ENCODE results near the gene COX5B. TPM values are rescaled to one million over a fixed set of nuclear protein-coding genes. Genes with fewer than 3 reads are reported as not detected.

Gene COX5B
- total RNA-seq, 2 experiments from 2014 or later, result 171 to 237 TPM

DNA sequence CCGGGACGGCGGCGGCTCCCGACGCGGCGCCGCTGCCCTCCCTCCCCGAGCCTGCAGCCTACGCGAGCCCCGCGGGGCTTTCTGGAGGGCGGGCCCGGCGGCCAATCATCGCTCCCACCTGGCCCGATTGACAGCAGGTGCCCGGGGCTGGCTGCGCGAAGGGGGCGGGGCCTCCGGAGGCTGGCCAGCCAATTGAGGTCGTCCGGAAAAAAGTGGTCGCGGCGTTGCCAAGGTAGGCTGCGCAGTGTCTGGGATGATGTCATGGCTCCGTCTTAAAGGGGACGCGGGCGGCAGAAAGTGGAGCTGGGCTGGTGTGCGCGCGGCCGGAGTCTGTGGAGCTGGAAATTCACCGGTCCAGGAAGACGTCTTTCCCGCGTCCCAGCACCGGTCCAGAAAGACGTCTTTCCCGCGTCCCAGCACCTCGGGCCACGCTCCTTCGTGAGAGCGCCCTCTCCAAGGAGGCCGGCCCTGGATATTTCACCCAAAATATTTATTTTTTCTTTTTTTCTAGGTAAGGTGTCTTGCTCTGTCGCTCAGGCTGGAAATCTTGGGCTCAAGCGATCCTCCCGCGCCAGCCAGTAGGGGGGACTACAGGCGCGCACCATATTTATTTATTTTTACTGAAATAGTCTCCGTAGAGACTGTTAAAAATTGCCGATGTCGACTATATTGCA is 18.2 kb downstream of the COX5B start, which contains the start of gene ACTR1B:
ACTR1B (minus strand) TSS at position 83 of the 674 bp plus-strand sequence. CDS start 154 bp downstream, outside the sequence.
- no TSS peak for BruUV-seq (replicated peaks)
- POLR2A ChIA-PET, result interaction anchor here (0.9 to 4.1 kb wide), 7 partner anchors 9 to 266 kb away, joined by 3 to 44 read pairs (median 3); partner anchors contain the start of genes ANKRD36B and COX5B

DNA sequence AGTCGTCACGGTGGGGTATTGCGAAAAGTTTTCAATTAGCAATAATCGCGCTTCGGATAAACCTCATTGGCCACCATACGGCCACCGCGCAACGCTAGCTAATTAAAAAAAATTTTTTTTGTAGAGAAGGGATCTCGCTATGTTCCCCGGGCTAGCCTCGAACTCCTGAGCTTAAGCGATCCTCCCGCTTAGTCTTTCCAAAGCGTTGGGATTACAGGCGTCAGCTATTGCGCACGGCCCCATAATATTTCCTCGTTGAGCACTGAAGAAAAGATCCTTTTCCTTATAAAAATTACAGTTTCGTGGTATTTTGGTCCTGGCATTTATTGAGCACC is 18.7 kb downstream of the COX5B start:
- no peak for TF ChIP-seq EZH2phosphoT487 (IDR thresholded peaks at IDR 0.05; ENCODE audit: borderline replicate concordance, low read depth, low read length)
- TF ChIP-seq, protein P1, sequence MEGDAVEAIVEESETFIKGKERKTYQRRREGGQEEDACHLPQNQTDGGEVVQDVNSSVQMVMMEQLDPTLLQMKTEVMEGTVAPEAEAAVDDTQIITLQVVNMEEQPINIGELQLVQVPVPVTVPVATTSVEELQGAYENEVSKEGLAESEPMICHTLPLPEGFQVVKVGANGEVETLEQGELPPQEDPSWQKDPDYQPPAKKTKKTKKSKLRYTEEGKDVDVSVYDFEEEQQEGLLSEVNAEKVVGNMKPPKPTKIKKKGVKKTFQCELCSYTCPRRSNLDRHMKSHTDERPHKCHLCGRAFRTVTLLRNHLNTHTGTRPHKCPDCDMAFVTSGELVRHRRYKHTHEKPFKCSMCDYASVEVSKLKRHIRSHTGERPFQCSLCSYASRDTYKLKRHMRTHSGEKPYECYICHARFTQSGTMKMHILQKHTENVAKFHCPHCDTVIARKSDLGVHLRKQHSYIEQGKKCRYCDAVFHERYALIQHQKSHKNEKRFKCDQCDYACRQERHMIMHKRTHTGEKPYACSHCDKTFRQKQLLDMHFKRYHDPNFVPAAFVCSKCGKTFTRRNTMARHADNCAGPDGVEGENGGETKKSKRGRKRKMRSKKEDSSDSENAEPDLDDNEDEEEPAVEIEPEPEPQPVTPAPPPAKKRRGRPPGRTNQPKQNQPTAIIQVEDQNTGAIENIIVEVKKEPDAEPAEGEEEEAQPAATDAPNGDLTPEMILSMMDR (conservative IDR thresholded peaks at IDR 0.05; ENCODE audit: low read length), result no peak; the same call in 1 of the 2 replicates
- CTCF ChIA-PET (ENCODE audit: unreplicated experiment), result interaction anchor here (0.7 to 1.5 kb wide), 2 partner anchors 19 to 34 kb away, joined by 3 to 4 read pairs; partner anchors contain the start of gene COX5B
- Histone ChIP-seq H3K4me2 (ENCODE audit: low read length) (peak overlapping the region; percentile 68), H3K9me2 (ENCODE audit: insufficient read depth, low read length) (no peaks in the 10 kb centered on the region), H2AFZ (ENCODE audit: low read length) (peak overlapping the region; percentile 89), H3K79me2 (ENCODE audit: insufficient read depth, low read depth, low read length) (peaks cover 21% of the 10 kb centered on the region; the same call in 1 of the 2 replicates), H3K36me3 (ENCODE audit: insufficient read depth, low read length) (peaks cover 10% of the 10 kb centered on the region; the same call in 1 of the 2 replicates), H3K4me3 (ENCODE audit: low read depth, low read length, poor library complexity, severe bottlenecking) (peak overlapping the region; percentile 90), H4K20me1 (ENCODE audit: insufficient read depth, low read length) (no peaks in the 10 kb centered on the region), H3K4me1 (ENCODE audit: insufficient read depth, low read length, poor library complexity, severe bottlenecking) (peaks cover 20% of the 10 kb centered on the region), H3K27ac (ENCODE audit: low read depth, low read length, poor library complexity, severe bottlenecking) (peak overlapping the region; percentile 69), H3K9me3 (ENCODE audit: low read length) (no peaks in the 10 kb centered on the region)
- POLR2A ChIA-PET, result interaction anchor here (0.9 to 4.1 kb wide), 7 partner anchors 8 to 266 kb away, joined by 3 to 44 read pairs (median 3); partner anchors contain the start of genes ANKRD36B and COX5B
- intact Hi-C loops (cut with micrococcal nuclease; ENCODE audit: unreplicated experiment), result loop anchor here (1.0 to 2.0 kb wide), 3 partner anchors 19 to 74 kb away; no protein-coding TSS in a partner anchor
- no peak for DNase-seq (ENCODE audit: low spot score)
- BruUV-seq (replicated peaks), result TSS peak; percentile 92

More for the DNA sequence above, 18.2 kb downstream of the COX5B start, which contains the start of gene ACTR1B:
- Histone ChIP-seq H3K9me3 (ENCODE audit: low read length) (no peaks in the 10 kb centered on the region), H3K36me3 (ENCODE audit: insufficient read depth, low read length) (peaks cover 14% of the 10 kb centered on the region; the same call in 1 of the 2 replicates), H3K4me3 (ENCODE audit: low read depth, low read length, poor library complexity, severe bottlenecking) (peak within 1 kb of the TSS; percentile 90), H4K20me1 (ENCODE audit: insufficient read depth, low read length) (no peaks in the 10 kb centered on the region), H3K9me2 (ENCODE audit: insufficient read depth, low read length) (no peaks in the 10 kb centered on the region), H2AFZ (ENCODE audit: low read length) (peak within 1 kb of the TSS; percentile 89), H3K79me2 (ENCODE audit: insufficient read depth, low read depth, low read length) (peaks cover 21% of the 10 kb centered on the region; the same call in 1 of the 2 replicates), H3K27ac (ENCODE audit: low read depth, low read length, poor library complexity, severe bottlenecking) (peak within 1 kb of the TSS; percentile 69), H3K4me2 (ENCODE audit: low read length) (peak within 1 kb of the TSS; percentile 93), H3K4me1 (ENCODE audit: insufficient read depth, low read length, poor library complexity, severe bottlenecking) (peaks cover 16% of the 10 kb centered on the region)
- intact Hi-C loops (cut with micrococcal nuclease; ENCODE audit: unreplicated experiment), result loop anchor here (1.0 to 2.0 kb wide), 3 partner anchors 19 to 73 kb away; no protein-coding TSS in a partner anchor
- CTCF ChIA-PET (ENCODE audit: unreplicated experiment), result interaction anchor here (0.7 to 1.5 kb wide), 2 partner anchors 18 to 34 kb away, joined by 3 to 4 read pairs; partner anchors contain the start of gene COX5B
- TF ChIP-seq, protein P1 (conservative IDR thresholded peaks at IDR 0.05; ENCODE audit: low read length), result peak; percentile 83
- no peak for TF ChIP-seq EZH2phosphoT487 (IDR thresholded peaks at IDR 0.05; ENCODE audit: borderline replicate concordance, low read depth, low read length)
- DNase-seq (ENCODE audit: low spot score), result peak; percentile 99

Measured in OCI-LY7 (cell line).